ENCODE measurements around the gene CHCHD10. TPM values are rescaled to one million over a fixed set of nuclear protein-coding genes. Genes with fewer than 3 reads are reported as not detected.

The CHCHD10 gene
- polyA plus RNA-seq, 1 experiment, result 22.1 TPM

GRCh38 chr22:23754220-23754919 lies 13.4 kb downstream of the CHCHD10 start, which contains the start of gene VPREB3:
Gene VPREB3, minus strand, starts transcription at chr22:23754425. Its CDS starts 62 bp downstream, at chr22:23754363.
- ChIA-PET POLR2A (no interaction called here), CTCF (interaction anchor here (1.5 kb wide), 1 partner anchor 10 kb away, joined by 6 read pairs; no protein-coding TSS in a partner anchor)
- no peak within 1 kb of the TSS for H3K4me3 ChIP-seq (ENCODE audit: low read depth, low read length)
- TF ChIP-seq CTCF (IDR thresholded peaks at IDR 0.05; ENCODE audit: insufficient read depth, low read depth, low read length), result no peak
- DNase-seq (ENCODE audit: low read depth), result no peak
- no peaks in the 10 kb centered on the region for H3K36me3 ChIP-seq (ENCODE audit: control insufficient read depth, insufficient read depth, low read length)
- no peaks in the 10 kb centered on the region for H3K27me3 ChIP-seq (ENCODE audit: control insufficient read depth, insufficient read depth, low read length)

GRCh38 chr22:23753385-23753784 lies 14.4 kb downstream of the CHCHD10 start:
- H3K36me3 ChIP-seq (ENCODE audit: control insufficient read depth, insufficient read depth, low read length), result no peaks in the 10 kb centered on the region
- ChIA-PET CTCF (no interaction called here), POLR2A (no interaction called here)
- H3K27me3 ChIP-seq (ENCODE audit: control insufficient read depth, insufficient read depth, low read length), result no peaks in the 10 kb centered on the region
- no peak overlapping the region for H3K4me3 ChIP-seq (ENCODE audit: low read depth, low read length)
- TF ChIP-seq CTCF (IDR thresholded peaks at IDR 0.05; ENCODE audit: insufficient read depth, low read depth, low read length), result no peak
- no peak for DNase-seq (ENCODE audit: low read depth)

- Histone ChIP-seq H3K27me3 (ENCODE audit: control insufficient read depth, insufficient read depth, low read length) (no peaks in the 10 kb centered on the region), H3K4me3 (ENCODE audit: low read depth, low read length) (no peak overlapping the region), H3K36me3 (ENCODE audit: control insufficient read depth, insufficient read depth, low read length) (no peaks in the 10 kb centered on the region)
- no peak for DNase-seq (ENCODE audit: low read depth)
- ChIA-PET POLR2A (no interaction called here), CTCF (interaction anchor here (0.6 kb wide), 1 partner anchor 503 kb away, joined by 3 read pairs; no protein-coding TSS in a partner anchor)
- TF ChIP-seq CTCF (IDR thresholded peaks at IDR 0.05; ENCODE audit: insufficient read depth, low read depth, low read length), result no peak
These were observed 15.0 kb downstream of the CHCHD10 start for GRCh38 chr22:23752750-23753149.

DNA sequence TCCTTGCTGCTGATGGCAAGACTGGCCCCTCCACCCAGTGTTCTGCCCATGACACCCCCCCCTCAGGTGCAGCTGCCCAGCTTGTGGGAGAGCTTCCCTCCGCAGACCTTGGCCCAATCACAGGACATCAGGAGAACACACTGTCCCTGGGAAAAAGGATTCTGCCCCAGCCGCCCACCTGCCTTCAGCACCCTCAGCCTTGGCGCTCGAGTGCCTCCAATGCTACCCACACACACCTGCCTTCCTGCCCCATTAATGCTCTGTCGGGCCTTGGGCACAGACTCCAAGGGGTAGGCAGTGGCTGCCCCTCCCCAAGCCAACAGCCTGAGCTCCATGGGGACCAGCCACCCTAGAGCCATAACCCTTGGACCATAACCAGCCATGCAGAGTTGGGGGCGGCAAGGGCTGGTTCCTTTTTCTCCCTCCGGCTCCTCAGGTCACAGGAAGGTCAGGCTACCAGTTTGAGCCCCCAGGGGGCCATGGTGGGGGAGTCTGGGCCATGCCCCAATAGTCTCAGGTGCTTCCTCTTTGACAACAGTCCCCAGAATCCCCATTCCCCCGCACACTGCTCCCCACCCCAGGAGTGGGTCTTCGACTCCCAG lies 15.6 kb downstream of the CHCHD10 start:
- Histone ChIP-seq H3K36me3 (ENCODE audit: control insufficient read depth, insufficient read depth, low read length) (no peaks in the 10 kb centered on the region), H3K4me3 (ENCODE audit: low read depth, low read length) (no peak overlapping the region), H3K27me3 (ENCODE audit: control insufficient read depth, insufficient read depth, low read length) (no peaks in the 10 kb centered on the region)
- ChIA-PET POLR2A (no interaction called here), CTCF (interaction anchor here (0.6 kb wide), 1 partner anchor 503 kb away, joined by 3 read pairs; no protein-coding TSS in a partner anchor)
- DNase-seq (ENCODE audit: low read depth), result no peak
- TF ChIP-seq CTCF (IDR thresholded peaks at IDR 0.05; ENCODE audit: insufficient read depth, low read depth, low read length), result no peak

DNA sequence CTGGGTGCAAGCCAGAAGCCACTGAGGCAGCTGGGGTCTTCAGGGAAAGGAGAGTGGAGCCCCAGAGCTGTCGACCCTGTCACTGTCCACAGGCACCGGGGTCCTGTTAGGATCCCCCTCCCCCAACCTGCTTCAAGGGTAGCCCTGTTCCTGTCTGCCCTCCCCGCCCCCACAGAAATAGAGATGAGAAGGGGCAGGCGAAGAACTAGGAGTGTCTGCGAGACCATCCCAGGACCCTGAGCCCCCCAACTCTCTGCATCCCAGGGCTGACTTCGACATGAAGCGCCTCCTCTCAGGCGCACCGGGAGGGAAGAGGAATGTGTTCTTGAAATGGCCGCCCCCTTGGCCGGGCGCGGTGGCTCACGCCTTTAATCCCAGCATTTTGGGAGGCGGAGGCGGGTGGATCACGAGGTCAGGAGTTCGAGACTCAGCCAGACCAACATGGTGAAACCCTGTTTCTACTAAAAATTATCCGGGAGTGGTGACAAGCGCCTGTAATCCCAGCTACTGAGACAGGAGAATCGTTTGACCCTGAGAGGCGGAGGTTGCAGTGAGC lies 16.3 kb downstream of the CHCHD10 start:
- POLR2A ChIA-PET, result no interaction called here
- Histone ChIP-seq H3K4me3 (ENCODE audit: low read depth, low read length) (peak overlapping the region; percentile 76), H3K27me3 (ENCODE audit: control insufficient read depth, insufficient read depth, low read length) (no peaks in the 10 kb centered on the region), H3K36me3 (ENCODE audit: control insufficient read depth, insufficient read depth, low read length) (no peaks in the 10 kb centered on the region)
- DNase-seq (ENCODE audit: low read depth), result no peak
- CTCF ChIA-PET, result interaction anchor here (0.9 kb wide), 3 partner anchors 11 to 35 kb away, joined by 3 to 5 read pairs (median 3); partner anchors contain the start of gene C22orf15
- no peak for TF ChIP-seq CTCF (IDR thresholded peaks at IDR 0.05; ENCODE audit: insufficient read depth, low read depth, low read length)
